GM23248 (cell line): Measurements from ENCODE around the gene INPP5D.

ENCODE experiments used
- EZH2 ChIP-seq: fragments of 200-600 bp; sonication (generic); IDR thresholded peaks from 2 replicates; pipeline ENCODE4 v1.6.1; 2018; ENCODE audit warnings: antibody characterized with exemption, mild to moderate bottlenecking; ENCODE audit not compliant: insufficient read depth, poor library complexity, severe bottlenecking
- EZH2phosphoT487 ChIP-seq: fragments of 200-600 bp; sonication (generic); IDR thresholded peaks from 2 replicates; pipeline ENCODE4 v1.6.1; 2018; ENCODE audit warnings: antibody characterized with exemption, moderate library complexity, mild to moderate bottlenecking, low read depth; ENCODE audit not compliant: insufficient read depth

GRCh38 chr2:233047206-233047605 is 12.9 kb upstream of the INPP5D start:
- TF ChIP-seq EZH2phosphoT487, result no peak
- no peak for TF ChIP-seq EZH2
